GM23338 (cell line): ENCODE results near the gene TBPL1. TPM values are rescaled to one million over a fixed set of nuclear protein-coding genes. Genes with fewer than 3 reads are reported as not detected.
A peak's percentile ranks its signal among the peaks of the same experiment; 100 is the strongest.
"Not testable (repeated sequence)": the region's sequence is repeated elsewhere in the genome, so short reads cannot be mapped to it uniquely, and the experiment has no call there.

Source experiments
- ATAC-seq: fragments of 200-7000 bp; cut with Tn5 transposase; 3 replicates; pipeline ENCODE4 v1.9.1; 2020
- DNase-seq: peaks from one replicate; pipeline ENCODE4 v3.0.0-alpha.2; 2015; ENCODE audit warnings: low spot score
- H2AFZ ChIP-seq: fragments of 200-600 bp; sonication (generic); 2 replicates; pipeline ENCODE4 v1.8.0; 2016; ENCODE audit warnings: antibody characterized with exemption, mild to moderate bottlenecking, moderate library complexity
- H3F3A ChIP-seq: fragments of 200-600 bp; sonication (generic); replicated peaks from 2 replicates; pipeline ENCODE4 v1.8.0; 2017; ENCODE audit warnings: antibody characterized with exemption, mixed run types, low read depth
- H3K27ac ChIP-seq: fragments of 200-600 bp; sonication (generic); 2 replicates; pipeline ENCODE4 v1.6.1; 2016; ENCODE audit warnings: low read depth
- H3K27me3 ChIP-seq: fragments of 200-600 bp; sonication (generic); 2 replicates; pipeline ENCODE4 v1.8.0; 2016; ENCODE audit warnings: mild to moderate bottlenecking, mixed run types, moderate library complexity; ENCODE audit not compliant: insufficient read depth
- H3K36me3 ChIP-seq: fragments of 200-600 bp; sonication (generic); 2 replicates; pipeline ENCODE4 v1.8.0; 2016; ENCODE audit warnings: mild to moderate bottlenecking; ENCODE audit not compliant: insufficient read depth
- H3K4me1 ChIP-seq: fragments of 200-600 bp; sonication (generic); 2 replicates; pipeline ENCODE4 v1.8.0; 2016; ENCODE audit warnings: mild to moderate bottlenecking, moderate library complexity; ENCODE audit not compliant: insufficient read depth
- H3K4me2 ChIP-seq: fragments of 200-600 bp; sonication (generic); 2 replicates; pipeline ENCODE4 v1.7.1; 2017; ENCODE audit warnings: mixed run types
- H3K4me3 ChIP-seq: fragments of 200-600 bp; sonication (generic); 2 replicates; pipeline ENCODE4 v1.6.1; 2016; ENCODE audit warnings: mixed run types
- H3K79me2 ChIP-seq: fragments of 200-600 bp; sonication (generic); replicated peaks from 2 replicates; pipeline ENCODE4 v1.8.0; 2017; ENCODE audit warnings: mild to moderate bottlenecking; ENCODE audit not compliant: insufficient read depth
- H3K9me2 ChIP-seq: fragments of 200-600 bp; sonication (generic); 2 replicates; pipeline ENCODE4 v1.8.0; 2017; ENCODE audit not compliant: insufficient read depth
- H4K20me1 ChIP-seq: fragments of 200-600 bp; sonication (generic); replicated peaks from 2 replicates; pipeline ENCODE4 v1.8.0; 2017; ENCODE audit warnings: mild to moderate bottlenecking; ENCODE audit not compliant: insufficient read depth
- H3K27ac Mint-ChIP-seq: 2 replicates; pipeline ENCODE4 v1.8.0; 2020; ENCODE audit warnings: inconsistent platforms, mild to moderate bottlenecking, moderate library complexity, mixed read lengths
- H3K27me3 Mint-ChIP-seq: 3 replicates; pipeline ENCODE4 v1.8.0; 2022; ENCODE audit warnings: low read depth, mild to moderate bottlenecking, moderate library complexity, mixed read lengths, inconsistent platforms; ENCODE audit not compliant: insufficient read depth, poor library complexity
- H3K36me3 Mint-ChIP-seq: 3 replicates; pipeline ENCODE4 v1.8.0; 2021; ENCODE audit warnings: low read depth, mild to moderate bottlenecking, inconsistent platforms, moderate library complexity, mixed read lengths
- H3K4me1 Mint-ChIP-seq: 3 replicates; pipeline ENCODE4 v1.8.0; 2020; ENCODE audit warnings: mild to moderate bottlenecking, inconsistent platforms, mixed read lengths
- H3K4me3 Mint-ChIP-seq: 3 replicates; pipeline ENCODE4 v1.8.0; 2021; ENCODE audit warnings: moderate library complexity, mild to moderate bottlenecking, inconsistent platforms, mixed read lengths
- H3K9me3 Mint-ChIP-seq: 3 replicates; pipeline ENCODE4 v1.8.0; 2020; ENCODE audit warnings: moderate library complexity, mild to moderate bottlenecking, inconsistent platforms, mixed read lengths
- EZH2 ChIP-seq: fragments of 200-600 bp; sonication (generic); IDR thresholded peaks from one replicate; pipeline ENCODE4 v1.8.0; 2017; ENCODE audit warnings: antibody characterized with exemption, mild to moderate bottlenecking, low read depth; ENCODE audit not compliant: unreplicated experiment
- EZH2phosphoT487 ChIP-seq: fragments of 200-600 bp; sonication (generic); IDR thresholded peaks from one replicate; pipeline ENCODE4 v1.8.1; 2018; ENCODE audit warnings: antibody characterized with exemption; ENCODE audit not compliant: unreplicated experiment
- POLR2AphosphoS5 ChIP-seq: IDR thresholded peaks from 2 replicates; pipeline ENCODE4 v1.6.1; 2016; ENCODE audit warnings: antibody characterized with exemption, low read depth
- STAT1 ChIP-seq: IDR thresholded peaks from one replicate; pipeline ENCODE4 v1.6.1; 2016; ENCODE audit warnings: antibody characterized with exemption; ENCODE audit not compliant: unreplicated experiment
- ZNF331 ChIP-seq: fragments of 250-450 bp; sonication (Bioruptor Pico); IDR thresholded peaks from 2 replicates; pipeline ENCODE4 v1.5.0; 2020; ENCODE audit warnings: low read depth, mild to moderate bottlenecking, moderate library complexity
- polyA plus RNA-seq: library from polyadenylated mRNA; unstranded; fragments of >200 nt; fragmentation: Nextera tagmentation; extraction: Ambion mirVana; gene quantifications from 2 replicates; pipeline ENCODE4 v1.2.1, GENCODE V29; 2016
- total RNA-seq: library from RNA; depleted of rRNA; stranded (reverse); fragments of >200 nt; shearing (Covaris generic); gene quantifications from 2 replicates; pipeline ENCODE4 v1.2.3, GENCODE V29; 2014
- TF ChIP-seq, protein P1 (sequence below): fragments of 250-450 bp; sonication (Bioruptor Pico); IDR thresholded peaks from 2 replicates; pipeline ENCODE4 v1.5.0; 2020; ENCODE audit warnings: mild to moderate bottlenecking, moderate library complexity
- TF ChIP-seq, protein P2 (sequence below): IDR thresholded peaks from 2 replicates; pipeline ENCODE4 v1.6.1; 2016; ENCODE audit warnings: antibody characterized with exemption

Gene TBPL1
- total and polyA plus RNA-seq, 2 experiments from 2014 or later = 72.9 to 139 TPM

DNA sequence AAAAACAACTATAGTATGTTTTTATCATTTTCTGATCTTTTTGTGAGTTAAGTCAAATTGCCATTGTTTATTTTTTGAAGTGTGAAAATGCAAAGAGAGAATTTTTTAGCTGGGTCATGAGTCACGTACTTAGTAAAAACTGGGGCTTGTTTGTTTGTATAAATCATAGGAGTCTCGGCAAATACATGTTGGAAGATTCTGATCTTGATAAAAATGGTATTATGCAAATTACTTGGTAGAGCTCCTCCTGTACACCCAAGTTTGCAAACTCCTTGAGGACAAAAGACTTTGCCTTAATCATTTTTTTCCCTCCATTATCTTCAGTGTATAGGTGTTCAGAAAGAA lies 25.8 kb downstream of the TBPL1 start (continued):
- TF ChIP-seq, protein P1, sequence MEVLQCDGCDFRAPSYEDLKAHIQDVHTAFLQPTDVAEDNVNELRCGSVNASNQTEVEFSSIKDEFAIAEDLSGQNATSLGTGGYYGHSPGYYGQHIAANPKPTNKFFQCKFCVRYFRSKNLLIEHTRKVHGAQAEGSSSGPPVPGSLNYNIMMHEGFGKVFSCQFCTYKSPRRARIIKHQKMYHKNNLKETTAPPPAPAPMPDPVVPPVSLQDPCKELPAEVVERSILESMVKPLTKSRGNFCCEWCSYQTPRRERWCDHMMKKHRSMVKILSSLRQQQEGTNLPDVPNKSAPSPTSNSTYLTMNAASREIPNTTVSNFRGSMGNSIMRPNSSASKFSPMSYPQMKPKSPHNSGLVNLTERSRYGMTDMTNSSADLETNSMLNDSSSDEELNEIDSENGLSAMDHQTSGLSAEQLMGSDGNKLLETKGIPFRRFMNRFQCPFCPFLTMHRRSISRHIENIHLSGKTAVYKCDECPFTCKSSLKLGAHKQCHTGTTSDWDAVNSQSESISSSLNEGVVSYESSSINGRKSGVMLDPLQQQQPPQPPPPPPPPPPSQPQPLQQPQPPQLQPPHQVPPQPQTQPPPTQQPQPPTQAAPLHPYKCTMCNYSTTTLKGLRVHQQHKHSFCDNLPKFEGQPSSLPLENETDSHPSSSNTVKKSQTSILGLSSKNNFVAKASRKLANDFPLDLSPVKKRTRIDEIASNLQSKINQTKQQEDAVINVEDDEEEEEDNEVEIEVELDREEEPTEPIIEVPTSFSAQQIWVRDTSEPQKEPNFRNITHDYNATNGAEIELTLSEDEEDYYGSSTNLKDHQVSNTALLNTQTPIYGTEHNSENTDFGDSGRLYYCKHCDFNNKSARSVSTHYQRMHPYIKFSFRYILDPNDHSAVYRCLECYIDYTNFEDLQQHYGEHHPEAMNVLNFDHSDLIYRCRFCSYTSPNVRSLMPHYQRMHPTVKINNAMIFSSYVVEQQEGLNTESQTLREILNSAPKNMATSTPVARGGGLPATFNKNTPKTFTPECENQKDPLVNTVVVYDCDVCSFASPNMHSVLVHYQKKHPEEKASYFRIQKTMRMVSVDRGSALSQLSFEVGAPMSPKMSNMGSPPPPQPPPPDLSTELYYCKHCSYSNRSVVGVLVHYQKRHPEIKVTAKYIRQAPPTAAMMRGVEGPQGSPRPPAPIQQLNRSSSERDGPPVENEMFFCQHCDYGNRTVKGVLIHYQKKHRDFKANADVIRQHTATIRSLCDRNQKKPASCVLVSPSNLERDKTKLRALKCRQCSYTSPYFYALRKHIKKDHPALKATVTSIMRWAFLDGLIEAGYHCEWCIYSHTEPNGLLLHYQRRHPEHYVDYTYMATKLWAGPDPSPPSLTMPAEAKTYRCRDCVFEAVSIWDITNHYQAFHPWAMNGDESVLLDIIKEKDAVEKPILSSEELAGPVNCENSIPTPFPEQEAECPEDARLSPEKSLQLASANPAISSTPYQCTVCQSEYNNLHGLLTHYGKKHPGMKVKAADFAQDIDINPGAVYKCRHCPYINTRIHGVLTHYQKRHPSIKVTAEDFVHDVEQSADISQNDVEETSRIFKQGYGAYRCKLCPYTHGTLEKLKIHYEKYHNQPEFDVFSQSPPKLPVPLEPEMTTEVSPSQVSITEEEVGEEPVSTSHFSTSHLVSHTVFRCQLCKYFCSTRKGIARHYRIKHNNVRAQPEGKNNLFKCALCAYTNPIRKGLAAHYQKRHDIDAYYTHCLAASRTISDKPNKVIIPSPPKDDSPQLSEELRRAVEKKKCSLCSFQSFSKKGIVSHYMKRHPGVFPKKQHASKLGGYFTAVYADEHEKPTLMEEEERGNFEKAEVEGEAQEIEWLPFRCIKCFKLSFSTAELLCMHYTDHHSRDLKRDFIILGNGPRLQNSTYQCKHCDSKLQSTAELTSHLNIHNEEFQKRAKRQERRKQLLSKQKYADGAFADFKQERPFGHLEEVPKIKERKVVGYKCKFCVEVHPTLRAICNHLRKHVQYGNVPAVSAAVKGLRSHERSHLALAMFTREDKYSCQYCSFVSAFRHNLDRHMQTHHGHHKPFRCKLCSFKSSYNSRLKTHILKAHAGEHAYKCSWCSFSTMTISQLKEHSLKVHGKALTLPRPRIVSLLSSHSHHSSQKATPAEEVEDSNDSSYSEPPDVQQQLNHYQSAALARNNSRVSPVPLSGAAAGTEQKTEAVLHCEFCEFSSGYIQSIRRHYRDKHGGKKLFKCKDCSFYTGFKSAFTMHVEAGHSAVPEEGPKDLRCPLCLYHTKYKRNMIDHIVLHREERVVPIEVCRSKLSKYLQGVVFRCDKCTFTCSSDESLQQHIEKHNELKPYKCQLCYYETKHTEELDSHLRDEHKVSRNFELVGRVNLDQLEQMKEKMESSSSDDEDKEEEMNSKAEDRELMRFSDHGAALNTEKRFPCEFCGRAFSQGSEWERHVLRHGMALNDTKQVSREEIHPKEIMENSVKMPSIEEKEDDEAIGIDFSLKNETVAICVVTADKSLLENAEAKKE (CRISPR knock-in tag) = no peak
- TF ChIP-seq EZH2phosphoT487 (no peak), STAT1 (no peak)

DNA sequence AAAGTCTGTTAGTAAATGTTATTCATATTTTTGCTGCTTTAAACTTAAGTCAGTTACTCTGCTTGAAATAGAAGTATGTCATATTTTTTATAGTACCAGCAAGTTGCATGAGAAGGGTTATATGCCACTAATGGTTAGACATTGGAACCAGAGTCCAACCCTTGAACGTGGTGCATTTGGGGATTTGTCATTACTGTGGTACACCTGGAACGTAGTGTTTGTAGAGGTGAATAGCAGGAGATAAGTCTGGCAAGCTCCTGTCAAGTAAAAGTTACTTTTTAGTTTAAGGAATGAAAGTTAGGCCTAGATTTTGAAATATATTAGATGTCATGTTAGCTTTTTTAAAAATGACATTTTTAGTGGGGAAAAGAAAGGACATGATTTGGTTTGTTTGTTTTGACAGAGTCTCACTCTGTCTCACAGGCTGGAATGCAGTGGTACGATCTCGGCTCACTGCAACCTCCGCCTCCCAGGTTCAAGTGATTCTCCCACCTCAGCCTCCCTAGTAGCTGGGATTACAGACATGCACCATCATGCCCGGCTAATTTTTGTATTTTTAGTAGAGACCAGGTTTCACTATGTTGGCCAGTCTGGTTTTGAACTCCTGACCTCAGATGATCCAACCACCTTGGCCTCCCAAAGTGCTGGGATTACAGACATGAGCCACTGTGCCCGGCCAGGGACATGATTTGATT lies 26.4 kb downstream of the TBPL1 start:
- peaks cover 45% of the 10 kb centered on the region for H3K79me2 ChIP-seq
- H3K9me3 Mint-ChIP-seq, H3K9me2 ChIP-seq, H3K4me3 ChIP-seq, H4K20me1 ChIP-seq, H3K27ac ChIP-seq, DNase-seq, H2AFZ ChIP-seq, H3K4me2 ChIP-seq, H3K36me3 ChIP-seq, H3K27me3 ChIP-seq, H3F3A ChIP-seq, ATAC-seq, H3K4me3 Mint-ChIP-seq, H3K27me3 Mint-ChIP-seq: not testable (repeated sequence)
- Mint-ChIP-seq H3K36me3 (peaks cover 15% of the 10 kb centered on the region; the same call in 2 of the 3 replicates), H3K27ac (peak overlapping the region; percentile 34; the same call in 1 of the 2 replicates), H3K4me1 (peaks cover 36% of the 10 kb centered on the region)
- peaks cover 26% of the 10 kb centered on the region for H3K4me1 ChIP-seq

DNA sequence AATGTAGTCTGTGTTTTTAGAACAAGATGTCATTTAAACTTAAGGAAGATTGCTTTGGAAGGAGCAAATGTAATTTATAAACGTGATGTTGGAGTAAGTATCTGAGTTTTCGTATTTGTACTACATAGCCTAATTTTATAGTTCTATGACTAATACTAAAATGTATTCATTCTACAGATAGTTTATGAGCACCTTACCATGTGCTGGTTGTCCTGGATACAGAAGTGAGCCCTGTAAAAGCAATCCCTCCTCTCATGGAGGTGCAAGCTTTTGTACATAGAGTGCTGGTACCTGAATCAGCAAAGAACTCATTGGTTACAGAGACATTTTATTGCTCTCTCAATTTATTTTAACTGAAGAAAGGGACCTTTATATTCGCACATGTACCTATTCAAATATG lies 27.1 kb downstream of the TBPL1 start:
- H3K4me3 Mint-ChIP-seq = no peak overlapping the region
- Histone ChIP-seq H3K4me3 (no peak overlapping the region), H3K4me1 (peaks cover 18% of the 10 kb centered on the region), H2AFZ (no peak overlapping the region), H3K4me2 (no peak overlapping the region), H4K20me1 (no peaks in the 10 kb centered on the region; the same call in 1 of the 2 replicates), H3K79me2 (peaks cover 37% of the 10 kb centered on the region), H3K9me2 (no peaks in the 10 kb centered on the region), H3K36me3 (peaks cover 10% of the 10 kb centered on the region; the same call in 1 of the 2 replicates), H3K27ac (no peak overlapping the region), H3F3A (no peaks in the 10 kb centered on the region), H3K27me3 (no peaks in the 10 kb centered on the region)
- no peaks in the 10 kb centered on the region for H3K27me3 Mint-ChIP-seq
- H3K9me3 Mint-ChIP-seq = no peaks in the 10 kb centered on the region
- H3K4me1 Mint-ChIP-seq = peaks cover 33% of the 10 kb centered on the region
- peaks cover 21% of the 10 kb centered on the region; the same call in 2 of the 3 replicates for H3K36me3 Mint-ChIP-seq
- H3K27ac Mint-ChIP-seq = no peak overlapping the region
- no peak for ATAC-seq
- no peak for DNase-seq
- TF ChIP-seq EZH2 (no peak), ZNF331 (CRISPR knock-in tag) (no peak), EZH2phosphoT487 (no peak), POLR2AphosphoS5 (no peak)
- TF ChIP-seq, protein P2, sequence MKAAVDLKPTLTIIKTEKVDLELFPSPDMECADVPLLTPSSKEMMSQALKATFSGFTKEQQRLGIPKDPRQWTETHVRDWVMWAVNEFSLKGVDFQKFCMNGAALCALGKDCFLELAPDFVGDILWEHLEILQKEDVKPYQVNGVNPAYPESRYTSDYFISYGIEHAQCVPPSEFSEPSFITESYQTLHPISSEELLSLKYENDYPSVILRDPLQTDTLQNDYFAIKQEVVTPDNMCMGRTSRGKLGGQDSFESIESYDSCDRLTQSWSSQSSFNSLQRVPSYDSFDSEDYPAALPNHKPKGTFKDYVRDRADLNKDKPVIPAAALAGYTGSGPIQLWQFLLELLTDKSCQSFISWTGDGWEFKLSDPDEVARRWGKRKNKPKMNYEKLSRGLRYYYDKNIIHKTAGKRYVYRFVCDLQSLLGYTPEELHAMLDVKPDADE = no peak
